Measurements from ENCODE around the gene TAAR6. TPM values are rescaled to one million over a fixed set of nuclear protein-coding genes. Genes with fewer than 3 reads are reported as not detected.
A peak's percentile ranks its signal among the peaks of the same experiment; 100 is the strongest.
"Not testable (repeated sequence)": the region's sequence is repeated elsewhere in the genome, so short reads cannot be mapped to it uniquely, and the experiment has no call there.

The TAAR6 gene
- total RNA-seq, result not detected

GRCh38 chr6:132570221-132570777, at the start of gene TAAR6:
Gene TAAR6, plus strand, starts transcription at chr6:132570322. Its CDS starts 0 bp downstream, at chr6:132570322.
- Mint-ChIP-seq H3K27me3 (peaks cover 33% of the 10 kb centered on the region), H3K9me3 (no peaks in the 10 kb centered on the region), H3K4me1 (no peaks in the 10 kb centered on the region), H3K4me3 (no peak within 1 kb of the TSS), H3K36me3 (no peaks in the 10 kb centered on the region), H3K27ac (no peak within 1 kb of the TSS)
- DNase-seq, result no peak

GRCh38 chr6:132520953-132521352, 49.2 kb upstream of the TAAR6 start:
- no peaks in the 10 kb centered on the region for H3K4me1 Mint-ChIP-seq
- H3K27ac Mint-ChIP-seq, result no peak overlapping the region
- H3K36me3 Mint-ChIP-seq, result no peaks in the 10 kb centered on the region
- H3K27me3 Mint-ChIP-seq, result peaks cover 36% of the 10 kb centered on the region
- DNase-seq, result no peak
- H3K9me3 Mint-ChIP-seq, result no peaks in the 10 kb centered on the region
- H3K4me3 Mint-ChIP-seq, result no peak overlapping the region

- no peak overlapping the region for H3K27ac Mint-ChIP-seq
- H3K9me3 Mint-ChIP-seq, result no peaks in the 10 kb centered on the region
- H3K27me3 Mint-ChIP-seq, result peaks cover 50% of the 10 kb centered on the region
- no peak for DNase-seq
- no peaks in the 10 kb centered on the region for H3K36me3 Mint-ChIP-seq
- H3K4me1 Mint-ChIP-seq, result no peaks in the 10 kb centered on the region
- no peak overlapping the region for H3K4me3 Mint-ChIP-seq
These were observed 45.5 kb upstream of the TAAR6 start for GRCh38 chr6:132524646-132525045.

GRCh38 chr6:132525866-132526265, 44.3 kb upstream of the TAAR6 start:
- H3K4me1 Mint-ChIP-seq, result peaks cover 1% of the 10 kb centered on the region
- H3K4me3 Mint-ChIP-seq, result no peak overlapping the region
- no peak overlapping the region for H3K27ac Mint-ChIP-seq
- H3K9me3 Mint-ChIP-seq, result no peaks in the 10 kb centered on the region
- H3K36me3 Mint-ChIP-seq, result no peaks in the 10 kb centered on the region
- peaks cover 48% of the 10 kb centered on the region for H3K27me3 Mint-ChIP-seq
- DNase-seq, result no peak

GRCh38 chr6:132526461-132526860, 43.7 kb upstream of the TAAR6 start:
- H3K27me3 Mint-ChIP-seq, result peaks cover 43% of the 10 kb centered on the region
- no peak overlapping the region for H3K27ac Mint-ChIP-seq
- DNase-seq, result no peak
- no peak overlapping the region for H3K4me3 Mint-ChIP-seq
- peaks cover 1% of the 10 kb centered on the region for H3K4me1 Mint-ChIP-seq
- H3K9me3 Mint-ChIP-seq, result no peaks in the 10 kb centered on the region
- no peaks in the 10 kb centered on the region for H3K36me3 Mint-ChIP-seq

GRCh38 chr6:132527791-132528190, 42.3 kb upstream of the TAAR6 start:
- no peak for DNase-seq
- no peaks in the 10 kb centered on the region for H3K9me3 Mint-ChIP-seq
- no peak overlapping the region for H3K27ac Mint-ChIP-seq
- peaks cover 1% of the 10 kb centered on the region for H3K4me1 Mint-ChIP-seq
- peaks cover 41% of the 10 kb centered on the region for H3K27me3 Mint-ChIP-seq
- no peaks in the 10 kb centered on the region for H3K36me3 Mint-ChIP-seq
- H3K4me3 Mint-ChIP-seq, result no peak overlapping the region

GRCh38 chr6:132530293-132530974, 39.7 kb upstream of the TAAR6 start:
- Mint-ChIP-seq H3K4me1 (peaks cover 1% of the 10 kb centered on the region), H3K27me3 (peaks cover 18% of the 10 kb centered on the region), H3K4me3 (peak overlapping the region; percentile 38), H3K27ac (no peak overlapping the region), H3K9me3 (peaks cover 2% of the 10 kb centered on the region), H3K36me3 (peaks cover 1% of the 10 kb centered on the region)
- DNase-seq, result peak; percentile 41

GRCh38 chr6:132534546-132534945, 35.6 kb upstream of the TAAR6 start:
- H3K36me3 Mint-ChIP-seq, DNase-seq, H3K27ac Mint-ChIP-seq, H3K9me3 Mint-ChIP-seq, H3K4me3 Mint-ChIP-seq, H3K4me1 Mint-ChIP-seq: not testable (repeated sequence)
- H3K27me3 Mint-ChIP-seq, result peaks cover 13% of the 10 kb centered on the region

GRCh38 chr6:132537145-132537544, 33.0 kb upstream of the TAAR6 start:
- no peak for DNase-seq
- Mint-ChIP-seq H3K36me3 (peaks cover 1% of the 10 kb centered on the region), H3K9me3 (peaks cover 2% of the 10 kb centered on the region), H3K27ac (no peak overlapping the region), H3K4me1 (no peaks in the 10 kb centered on the region), H3K4me3 (no peak overlapping the region), H3K27me3 (peaks cover 24% of the 10 kb centered on the region)

GRCh38 chr6:132537977-132538376, 32.1 kb upstream of the TAAR6 start, which contains the start of gene TAAR9:
Gene TAAR9, plus strand, starts transcription at chr6:132538277. Its CDS starts 13 bp downstream, at chr6:132538290.
- H3K36me3 Mint-ChIP-seq, result peaks cover 1% of the 10 kb centered on the region
- peaks cover 24% of the 10 kb centered on the region for H3K27me3 Mint-ChIP-seq
- no peak within 1 kb of the TSS for H3K27ac Mint-ChIP-seq
- H3K4me3 Mint-ChIP-seq, result no peak within 1 kb of the TSS
- no peaks in the 10 kb centered on the region for H3K4me1 Mint-ChIP-seq
- peaks cover 2% of the 10 kb centered on the region for H3K9me3 Mint-ChIP-seq
- no peak for DNase-seq

GRCh38 chr6:132544826-132545225, 25.3 kb upstream of the TAAR6 start:
- H3K4me1 Mint-ChIP-seq, result no peaks in the 10 kb centered on the region
- H3K27me3 Mint-ChIP-seq, result peaks cover 16% of the 10 kb centered on the region
- no peak overlapping the region for H3K4me3 Mint-ChIP-seq
- DNase-seq, result no peak
- H3K9me3 Mint-ChIP-seq, result no peaks in the 10 kb centered on the region
- no peaks in the 10 kb centered on the region for H3K36me3 Mint-ChIP-seq
- no peak overlapping the region for H3K27ac Mint-ChIP-seq

GRCh38 chr6:132548746-132549463, 21.2 kb upstream of the TAAR6 start:
- Mint-ChIP-seq H3K9me3 (no peaks in the 10 kb centered on the region), H3K27ac (no peak overlapping the region), H3K4me3 (no peak overlapping the region), H3K27me3 (peaks cover 13% of the 10 kb centered on the region), H3K4me1 (no peaks in the 10 kb centered on the region), H3K36me3 (no peaks in the 10 kb centered on the region)
- DNase-seq, result no peak

GRCh38 chr6:132551214-132551613, 18.9 kb upstream of the TAAR6 start:
- Mint-ChIP-seq H3K4me3 (no peak overlapping the region), H3K27me3 (peaks cover 14% of the 10 kb centered on the region)
- no peak for DNase-seq

GRCh38 chr6:132552372-132552771, 17.8 kb upstream of the TAAR6 start, which contains the start of gene TAAR8:
Gene TAAR8, plus strand, starts transcription at chr6:132552672. Its CDS starts 21 bp downstream, at chr6:132552693.
- no peak for DNase-seq
- H3K36me3 Mint-ChIP-seq, result no peaks in the 10 kb centered on the region
- no peak within 1 kb of the TSS for H3K4me3 Mint-ChIP-seq
- no peaks in the 10 kb centered on the region for H3K4me1 Mint-ChIP-seq
- no peak within 1 kb of the TSS for H3K27ac Mint-ChIP-seq
- peaks cover 23% of the 10 kb centered on the region for H3K27me3 Mint-ChIP-seq
- no peaks in the 10 kb centered on the region for H3K9me3 Mint-ChIP-seq

More at GRCh38 chr6:132551214-132551613, 18.9 kb upstream of the TAAR6 start:
- Mint-ChIP-seq H3K4me1 (no peaks in the 10 kb centered on the region), H3K36me3 (no peaks in the 10 kb centered on the region), H3K27ac (no peak overlapping the region), H3K9me3 (no peaks in the 10 kb centered on the region)

GRCh38 chr6:132560087-132560486, 10.0 kb upstream of the TAAR6 start:
- not testable (repeated sequence) for H3K36me3 Mint-ChIP-seq, H3K4me1 Mint-ChIP-seq
- peaks cover 26% of the 10 kb centered on the region for H3K27me3 Mint-ChIP-seq

More at GRCh38 chr6:132560087-132560486, 10.0 kb upstream of the TAAR6 start:
- not testable (repeated sequence) for H3K9me3 Mint-ChIP-seq, DNase-seq, H3K27ac Mint-ChIP-seq, H3K4me3 Mint-ChIP-seq
